ENCODE measurements around the gene MEGF6. TPM values are rescaled to one million over a fixed set of nuclear protein-coding genes. Genes with fewer than 3 reads are reported as not detected.

MEGF6 gene
- total RNA-seq, 2 experiments from 2014 or later: 57.5 to 62.2 TPM

GRCh38 chr1:3483801-3484444, 127.4 kb downstream of the MEGF6 start:
- Histone ChIP-seq H3K4me3 (ENCODE audit: low read length) (no peak overlapping the region), H3K36me3 (ENCODE audit: insufficient read depth, low read length) (no peaks in the 10 kb centered on the region), H3K9me3 (ENCODE audit: control insufficient read depth in 1 of 2, insufficient read depth in 1 of 2, low read length in 2 of 2) (peaks cover 3 to 20% of the 10 kb centered on the region in 2 experiments), H3K27me3 (ENCODE audit: control insufficient read depth in 1 of 2, insufficient read depth in 2 of 2, low read length in 2 of 2) (no peaks in the 10 kb centered on the region), H3K27ac (ENCODE audit: low read depth in 1 of 2, low read length in 2 of 2) (no peak overlapping the region), H3K4me1 (ENCODE audit: insufficient read depth, low read length) (no peaks in the 10 kb centered on the region)
- ChIA-PET POLR2A (no interaction called here), CTCF (interaction anchor here (1.6 kb wide), 1 partner anchor 31 kb away, joined by 4 read pairs; no protein-coding TSS in a partner anchor)
- ATAC-seq (ENCODE audit: poor library complexity): peak; percentile 57
- DNase-seq: peak in 13 of 14 experiments; percentile 14 to 59 (median 29)
- TF ChIP-seq CTCF (IDR thresholded peaks at IDR 0.05): peak; percentile 66
- intact Hi-C loops (cut with DNase I, micrococcal nuclease): loop anchor here (1.0 to 2.0 kb wide), 2 partner anchors 31 kb away; no protein-coding TSS in a partner anchor
- Mint-ChIP-seq H3K4me1 (ENCODE audit: low read depth) (no peaks in the 10 kb centered on the region), H3K36me3 (ENCODE audit: low read depth) (peaks cover 4% of the 10 kb centered on the region), H3K9me3 (peaks cover 6% of the 10 kb centered on the region), H3K4me3 (no peak overlapping the region), H3K27me3 (no peaks in the 10 kb centered on the region), H3K27ac (no peak overlapping the region)

GRCh38 chr1:3483380-3483779, 127.9 kb downstream of the MEGF6 start:
- H3K36me3 Mint-ChIP-seq (ENCODE audit: low read depth): no peaks in the 10 kb centered on the region
- no peak for TF ChIP-seq CTCF (IDR thresholded peaks at IDR 0.05)
- H3K27ac Mint-ChIP-seq: no peak overlapping the region
- Histone ChIP-seq H3K27ac (ENCODE audit: low read depth in 1 of 2, low read length in 2 of 2) (no peak overlapping the region), H3K9me3 (ENCODE audit: control insufficient read depth in 1 of 2, insufficient read depth in 1 of 2, low read length in 2 of 2) (peaks cover 3 to 18% of the 10 kb centered on the region in 2 experiments), H3K36me3 (ENCODE audit: insufficient read depth, low read length) (no peaks in the 10 kb centered on the region), H3K4me1 (ENCODE audit: insufficient read depth, low read length) (no peaks in the 10 kb centered on the region), H3K4me3 (ENCODE audit: low read length) (no peak overlapping the region), H3K27me3 (ENCODE audit: control insufficient read depth in 1 of 2, insufficient read depth in 2 of 2, low read length in 2 of 2) (no peaks in the 10 kb centered on the region)
- H3K4me3 Mint-ChIP-seq: no peak overlapping the region
- H3K4me1 Mint-ChIP-seq (ENCODE audit: low read depth): no peaks in the 10 kb centered on the region
- intact Hi-C loops (cut with DNase I, micrococcal nuclease): loop anchor here in 1 of 2 experiments (2.0 kb wide), 1 partner anchor 31 kb away; no protein-coding TSS in a partner anchor
- ChIA-PET POLR2A (no interaction called here), CTCF (interaction anchor here (1.6 kb wide), 1 partner anchor 30 kb away, joined by 4 read pairs; no protein-coding TSS in a partner anchor)
- DNase-seq (no peak), ATAC-seq (ENCODE audit: poor library complexity) (no peak)
- no peaks in the 10 kb centered on the region for H3K27me3 Mint-ChIP-seq
- H3K9me3 Mint-ChIP-seq: peaks cover 2% of the 10 kb centered on the region

GRCh38 chr1:3482378-3482849, 128.9 kb downstream of the MEGF6 start:
- peaks cover 2% of the 10 kb centered on the region for H3K9me3 Mint-ChIP-seq
- POLR2A ChIA-PET: no interaction called here
- TF ChIP-seq CTCF (IDR thresholded peaks at IDR 0.05): no peak
- H3K27ac Mint-ChIP-seq: no peak overlapping the region
- no peaks in the 10 kb centered on the region for H3K4me1 Mint-ChIP-seq (ENCODE audit: low read depth)
- Histone ChIP-seq H3K4me3 (ENCODE audit: low read length) (no peak overlapping the region), H3K36me3 (ENCODE audit: insufficient read depth, low read length) (no peaks in the 10 kb centered on the region), H3K27me3 (ENCODE audit: control insufficient read depth in 1 of 2, insufficient read depth in 2 of 2, low read length in 2 of 2) (peaks cover 0 to 2% of the 10 kb centered on the region in 2 experiments), H3K27ac (ENCODE audit: low read depth in 1 of 2, low read length in 2 of 2) (no peak overlapping the region), H3K4me1 (ENCODE audit: insufficient read depth, low read length) (no peaks in the 10 kb centered on the region), H3K9me3 (ENCODE audit: control insufficient read depth in 1 of 2, insufficient read depth in 1 of 2, low read length in 2 of 2) (peaks cover under 1 to 13% of the 10 kb centered on the region in 2 experiments)
- no peaks in the 10 kb centered on the region for H3K36me3 Mint-ChIP-seq (ENCODE audit: low read depth)
- H3K4me3 Mint-ChIP-seq: no peak overlapping the region
- DNase-seq (no peak), ATAC-seq (ENCODE audit: poor library complexity) (no peak)
- intact Hi-C loops (cut with DNase I, micrococcal nuclease): loop anchor here in 1 of 2 experiments (2.0 kb wide), 1 partner anchor 30 kb away; no protein-coding TSS in a partner anchor
- CTCF ChIA-PET: interaction anchor here (1.6 kb wide), 1 partner anchor 30 kb away, joined by 4 read pairs; no protein-coding TSS in a partner anchor
- no peaks in the 10 kb centered on the region for H3K27me3 Mint-ChIP-seq

Data from CD4-positive, alpha-beta T cell (primary cell).